Measurements from ENCODE around the gene CTXND1. TPM values are rescaled to one million over a fixed set of nuclear protein-coding genes. Genes with fewer than 3 reads are reported as not detected.

Gene CTXND1
- total RNA-seq, 1 experiment from 2014 or later, result 0.04 TPM

GRCh38 chr15:80283531-80283930 lies 31.5 kb upstream of the CTXND1 start:
- ChIA-PET CTCF (interaction anchor here (1.5 kb wide), 1 partner anchor 26 kb away, joined by 3 read pairs; no protein-coding TSS in a partner anchor), POLR2A (no interaction called here)
- Mint-ChIP-seq H3K4me1 (peaks cover 3% of the 10 kb centered on the region; the same call in 1 of the 2 replicates), H3K27me3 (ENCODE audit: low read depth) (no peaks in the 10 kb centered on the region), H3K4me3 (no peak overlapping the region), H3K27ac (no peak overlapping the region), H3K36me3 (no peaks in the 10 kb centered on the region), H3K9me3 (no peaks in the 10 kb centered on the region)
- TF ChIP-seq CREB1 (CRISPR knock-in tag; IDR thresholded peaks at IDR 0.05) (no peak), ZNF219 (CRISPR knock-in tag; IDR thresholded peaks at IDR 0.05; ENCODE audit: borderline replicate concordance) (no peak), HMGA2 (CRISPR knock-in tag; IDR thresholded peaks at IDR 0.05) (no peak)
- TF ChIP-seq, protein P1, sequence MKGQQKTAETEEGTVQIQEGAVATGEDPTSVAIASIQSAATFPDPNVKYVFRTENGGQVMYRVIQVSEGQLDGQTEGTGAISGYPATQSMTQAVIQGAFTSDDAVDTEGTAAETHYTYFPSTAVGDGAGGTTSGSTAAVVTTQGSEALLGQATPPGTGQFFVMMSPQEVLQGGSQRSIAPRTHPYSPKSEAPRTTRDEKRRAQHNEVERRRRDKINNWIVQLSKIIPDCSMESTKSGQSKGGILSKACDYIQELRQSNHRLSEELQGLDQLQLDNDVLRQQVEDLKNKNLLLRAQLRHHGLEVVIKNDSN (CRISPR knock-in tag; IDR thresholded peaks at IDR 0.05), result no peak
- no peak for DNase-seq (ENCODE audit: low spot score)
- no peak for ATAC-seq

DNA sequence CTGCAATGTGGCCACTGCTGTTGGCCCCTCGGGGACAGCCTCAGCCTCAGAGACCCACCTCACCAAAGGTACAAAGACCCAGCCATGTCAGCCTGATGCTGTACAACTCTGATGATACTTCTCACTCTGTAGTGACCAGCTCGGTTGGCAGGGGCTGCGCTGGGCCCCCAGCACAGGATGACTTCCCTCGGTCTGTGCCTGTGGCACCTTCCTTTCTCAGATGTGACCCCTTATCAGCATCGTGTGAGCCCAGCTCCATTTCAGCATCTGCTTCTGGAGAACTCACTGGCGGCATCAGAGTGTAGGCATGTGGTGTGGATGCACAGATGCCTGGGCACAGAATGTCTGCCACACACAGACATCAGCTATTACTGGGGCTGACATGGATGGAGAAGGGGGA lies 25.1 kb upstream of the CTXND1 start:
- TF ChIP-seq, protein P2, sequence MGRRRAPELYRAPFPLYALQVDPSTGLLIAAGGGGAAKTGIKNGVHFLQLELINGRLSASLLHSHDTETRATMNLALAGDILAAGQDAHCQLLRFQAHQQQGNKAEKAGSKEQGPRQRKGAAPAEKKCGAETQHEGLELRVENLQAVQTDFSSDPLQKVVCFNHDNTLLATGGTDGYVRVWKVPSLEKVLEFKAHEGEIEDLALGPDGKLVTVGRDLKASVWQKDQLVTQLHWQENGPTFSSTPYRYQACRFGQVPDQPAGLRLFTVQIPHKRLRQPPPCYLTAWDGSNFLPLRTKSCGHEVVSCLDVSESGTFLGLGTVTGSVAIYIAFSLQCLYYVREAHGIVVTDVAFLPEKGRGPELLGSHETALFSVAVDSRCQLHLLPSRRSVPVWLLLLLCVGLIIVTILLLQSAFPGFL (CRISPR knock-in tag; IDR thresholded peaks at IDR 0.05; ENCODE audit: borderline replicate concordance), result no peak
- TF ChIP-seq, protein P3, sequence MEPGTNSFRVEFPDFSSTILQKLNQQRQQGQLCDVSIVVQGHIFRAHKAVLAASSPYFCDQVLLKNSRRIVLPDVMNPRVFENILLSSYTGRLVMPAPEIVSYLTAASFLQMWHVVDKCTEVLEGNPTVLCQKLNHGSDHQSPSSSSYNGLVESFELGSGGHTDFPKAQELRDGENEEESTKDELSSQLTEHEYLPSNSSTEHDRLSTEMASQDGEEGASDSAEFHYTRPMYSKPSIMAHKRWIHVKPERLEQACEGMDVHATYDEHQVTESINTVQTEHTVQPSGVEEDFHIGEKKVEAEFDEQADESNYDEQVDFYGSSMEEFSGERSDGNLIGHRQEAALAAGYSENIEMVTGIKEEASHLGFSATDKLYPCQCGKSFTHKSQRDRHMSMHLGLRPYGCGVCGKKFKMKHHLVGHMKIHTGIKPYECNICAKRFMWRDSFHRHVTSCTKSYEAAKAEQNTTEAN (CRISPR knock-in tag; IDR thresholded peaks at IDR 0.05), result no peak
- TF ChIP-seq ATF2 (CRISPR knock-in tag; IDR thresholded peaks at IDR 0.05; ENCODE audit: borderline replicate concordance, low read depth), result no peak
- TF ChIP-seq, protein P4, sequence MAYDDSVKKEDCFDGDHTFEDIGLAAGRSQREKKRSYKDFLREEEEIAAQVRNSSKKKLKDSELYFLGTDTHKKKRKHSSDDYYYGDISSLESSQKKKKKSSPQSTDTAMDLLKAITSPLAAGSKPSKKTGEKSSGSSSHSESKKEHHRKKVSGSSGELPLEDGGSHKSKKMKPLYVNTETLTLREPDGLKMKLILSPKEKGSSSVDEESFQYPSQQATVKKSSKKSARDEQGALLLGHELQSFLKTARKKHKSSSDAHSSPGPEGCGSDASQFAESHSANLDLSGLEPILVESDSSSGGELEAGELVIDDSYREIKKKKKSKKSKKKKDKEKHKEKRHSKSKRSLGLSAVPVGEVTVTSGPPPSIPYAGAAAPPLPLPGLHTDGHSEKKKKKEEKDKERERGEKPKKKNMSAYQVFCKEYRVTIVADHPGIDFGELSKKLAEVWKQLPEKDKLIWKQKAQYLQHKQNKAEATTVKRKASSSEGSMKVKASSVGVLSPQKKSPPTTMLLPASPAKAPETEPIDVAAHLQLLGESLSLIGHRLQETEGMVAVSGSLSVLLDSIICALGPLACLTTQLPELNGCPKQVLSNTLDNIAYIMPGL (CRISPR knock-in tag; IDR thresholded peaks at IDR 0.05), result no peak
- TF ChIP-seq ZMAT4 (CRISPR knock-in tag; IDR thresholded peaks at IDR 0.05), result no peak
- TF ChIP-seq CREM (CRISPR knock-in tag; IDR thresholded peaks at IDR 0.05), result no peak
- TF ChIP-seq, protein P5, sequence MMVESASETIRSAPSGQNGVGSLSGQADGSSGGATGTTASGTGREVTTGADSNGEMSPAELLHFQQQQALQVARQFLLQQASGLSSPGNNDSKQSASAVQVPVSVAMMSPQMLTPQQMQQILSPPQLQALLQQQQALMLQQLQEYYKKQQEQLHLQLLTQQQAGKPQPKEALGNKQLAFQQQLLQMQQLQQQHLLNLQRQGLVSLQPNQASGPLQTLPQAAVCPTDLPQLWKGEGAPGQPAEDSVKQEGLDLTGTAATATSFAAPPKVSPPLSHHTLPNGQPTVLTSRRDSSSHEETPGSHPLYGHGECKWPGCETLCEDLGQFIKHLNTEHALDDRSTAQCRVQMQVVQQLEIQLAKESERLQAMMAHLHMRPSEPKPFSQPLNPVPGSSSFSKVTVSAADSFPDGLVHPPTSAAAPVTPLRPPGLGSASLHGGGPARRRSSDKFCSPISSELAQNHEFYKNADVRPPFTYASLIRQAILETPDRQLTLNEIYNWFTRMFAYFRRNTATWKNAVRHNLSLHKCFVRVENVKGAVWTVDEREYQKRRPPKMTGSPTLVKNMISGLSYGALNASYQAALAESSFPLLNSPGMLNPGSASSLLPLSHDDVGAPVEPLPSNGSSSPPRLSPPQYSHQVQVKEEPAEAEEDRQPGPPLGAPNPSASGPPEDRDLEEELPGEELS (CRISPR knock-in tag; IDR thresholded peaks at IDR 0.05), result no peak
- no peak overlapping the region for H3K4me3 Mint-ChIP-seq
- no peaks in the 10 kb centered on the region; the same call in 1 of the 2 replicates for H3K27me3 Mint-ChIP-seq (ENCODE audit: low read depth)
- H3K36me3 Mint-ChIP-seq, result no peaks in the 10 kb centered on the region
- ATAC-seq, result no peak
- ChIA-PET POLR2A (no interaction called here), CTCF (no interaction called here)
- no peak overlapping the region for H3K27ac Mint-ChIP-seq
- peaks cover 3% of the 10 kb centered on the region; the same call in 1 of the 2 replicates for H3K4me1 Mint-ChIP-seq
- DNase-seq (ENCODE audit: low spot score), result no peak
- peaks cover 9% of the 10 kb centered on the region for H3K9me3 Mint-ChIP-seq

GRCh38 chr15:80275961-80276360 lies 23.9 kb upstream of the CTXND1 start:
- Mint-ChIP-seq H3K36me3 (no peaks in the 10 kb centered on the region), H3K27ac (no peak overlapping the region), H3K9me3 (peaks cover 9% of the 10 kb centered on the region), H3K4me3 (no peak overlapping the region), H3K4me1 (peaks cover 3% of the 10 kb centered on the region; the same call in 1 of the 2 replicates), H3K27me3 (ENCODE audit: low read depth) (no peaks in the 10 kb centered on the region; the same call in 1 of the 2 replicates)
- no peak for DNase-seq (ENCODE audit: low spot score)
- POLR2A ChIA-PET, result interaction anchor here (0.6 kb wide), 1 partner anchor 41 kb away, joined by 3 read pairs; no protein-coding TSS in a partner anchor
- no peak for ATAC-seq
- CTCF ChIA-PET, result no interaction called here
- TF ChIP-seq ZNF512 (CRISPR knock-in tag; IDR thresholded peaks at IDR 0.05; ENCODE audit: borderline replicate concordance), result no peak
- TF ChIP-seq ZNF138 (CRISPR knock-in tag; conservative IDR thresholded peaks at IDR 0.05), result no peak
- no peak for TF ChIP-seq CBFB (CRISPR knock-in tag; IDR thresholded peaks at IDR 0.05; ENCODE audit: low read depth)
- no peak for TF ChIP-seq RELA (CRISPR knock-in tag; IDR thresholded peaks at IDR 0.05; ENCODE audit: borderline replicate concordance)
- TF ChIP-seq, protein P6, sequence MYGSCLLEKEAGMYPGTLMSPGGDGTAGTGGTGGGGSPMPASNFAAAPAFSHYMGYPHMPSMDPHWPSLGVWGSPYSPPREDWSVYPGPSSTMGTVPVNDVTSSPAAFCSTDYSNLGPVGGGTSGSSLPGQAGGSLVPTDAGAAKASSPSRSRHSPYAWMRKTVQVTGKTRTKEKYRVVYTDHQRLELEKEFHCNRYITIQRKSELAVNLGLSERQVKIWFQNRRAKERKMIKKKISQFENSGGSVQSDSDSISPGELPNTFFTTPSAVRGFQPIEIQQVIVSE (CRISPR knock-in tag; IDR thresholded peaks at IDR 0.05; ENCODE audit: borderline replicate concordance), result no peak
- no peak for TF ChIP-seq CREB1 (CRISPR knock-in tag; IDR thresholded peaks at IDR 0.05)

Measured in WTC11 (cell line).